AG08395 (cell line): ENCODE results near the gene JPH2.

ENCODE experiments used
- DNase-seq: peaks from one replicate; pipeline ENCODE4 v3.0.0; 2012; ENCODE audit warnings: mixed read lengths, low spot score

Gene JPH2

GRCh38 chr20:44125332-44126127 lies 61.5 kb downstream of the JPH2 start:
- no peak for DNase-seq

GRCh38 chr20:44123874-44124535 lies 63.0 kb downstream of the JPH2 start:
- DNase-seq, result no peak

- no peak for DNase-seq
These were observed 63.7 kb downstream of the JPH2 start for GRCh38 chr20:44123251-44123650.

DNA sequence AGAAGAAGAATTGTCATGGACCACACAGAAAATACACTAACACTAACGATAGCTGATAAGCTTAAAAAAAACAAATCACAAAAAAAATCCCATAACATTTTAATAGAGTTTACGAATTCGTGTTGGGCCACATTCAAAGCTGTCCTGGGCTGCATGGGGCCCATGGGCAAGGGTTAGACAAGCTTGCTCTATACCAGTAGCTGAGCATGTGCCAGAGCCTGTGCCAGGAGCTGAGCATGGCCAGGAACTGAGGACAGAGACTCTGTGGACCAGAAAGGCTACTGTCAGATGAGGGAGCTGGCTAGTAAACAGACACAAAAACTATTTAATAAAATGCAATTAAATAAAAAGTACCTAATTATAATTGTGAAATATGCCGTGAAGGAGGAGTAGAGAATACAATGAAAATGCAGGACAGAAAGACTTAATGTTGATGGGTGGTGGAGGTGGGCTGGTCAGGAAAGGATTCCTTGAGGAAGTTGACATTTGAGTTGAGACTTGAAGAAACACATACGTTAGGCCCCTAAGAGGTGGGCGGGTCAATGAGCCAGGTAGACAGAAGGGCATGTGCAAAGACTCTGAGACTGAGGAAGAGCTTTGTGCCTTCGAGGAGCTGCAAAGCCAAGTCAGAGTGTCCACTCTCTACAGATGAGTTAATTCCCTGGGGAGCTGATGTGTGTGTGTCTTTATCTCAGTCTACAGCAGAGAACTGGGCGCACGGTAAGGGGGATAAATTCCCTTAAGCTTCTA lies 66.1 kb downstream of the JPH2 start:
- DNase-seq, result no peak

DNA sequence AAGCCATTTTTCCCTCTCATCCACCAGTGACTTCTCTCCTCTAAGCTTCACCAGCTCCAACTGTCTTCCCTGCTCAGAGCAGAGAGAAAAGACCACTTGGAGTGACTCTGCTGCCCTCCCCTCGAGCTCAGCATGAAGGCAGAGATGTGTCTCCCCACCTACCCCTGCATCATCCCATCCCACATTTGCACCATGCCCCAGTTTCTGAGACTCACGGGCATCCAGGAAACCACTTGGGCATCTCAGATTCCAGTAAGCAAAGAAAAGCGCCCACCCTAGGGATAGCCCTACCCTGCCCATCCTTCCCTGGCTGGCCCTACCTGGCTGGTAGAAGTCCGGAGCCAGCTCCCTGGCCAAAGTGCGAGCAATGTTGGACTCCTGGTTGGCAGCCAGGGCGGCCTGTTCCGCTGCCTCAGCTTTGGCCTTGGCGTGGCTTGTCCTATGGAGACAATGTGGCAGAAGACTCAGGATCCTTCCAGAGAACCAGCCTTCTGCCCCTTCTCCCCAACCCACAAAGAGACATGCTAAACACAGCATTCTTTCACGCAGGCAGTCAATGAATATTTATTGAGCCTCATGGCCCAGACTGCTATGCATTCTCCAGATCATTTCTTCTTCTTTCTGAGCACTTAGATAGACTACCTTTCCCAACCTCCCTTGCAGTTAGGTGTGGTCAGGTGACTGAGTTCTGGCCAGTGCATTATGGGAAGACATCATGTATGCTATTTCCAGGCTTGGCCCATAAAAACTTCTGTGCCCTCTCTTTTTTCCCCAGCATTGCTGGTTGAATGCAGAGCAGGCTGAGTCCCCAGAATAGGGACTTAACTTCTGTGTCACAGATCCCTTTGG lies 68.6 kb downstream of the JPH2 start:
- DNase-seq, result no peak

DNA sequence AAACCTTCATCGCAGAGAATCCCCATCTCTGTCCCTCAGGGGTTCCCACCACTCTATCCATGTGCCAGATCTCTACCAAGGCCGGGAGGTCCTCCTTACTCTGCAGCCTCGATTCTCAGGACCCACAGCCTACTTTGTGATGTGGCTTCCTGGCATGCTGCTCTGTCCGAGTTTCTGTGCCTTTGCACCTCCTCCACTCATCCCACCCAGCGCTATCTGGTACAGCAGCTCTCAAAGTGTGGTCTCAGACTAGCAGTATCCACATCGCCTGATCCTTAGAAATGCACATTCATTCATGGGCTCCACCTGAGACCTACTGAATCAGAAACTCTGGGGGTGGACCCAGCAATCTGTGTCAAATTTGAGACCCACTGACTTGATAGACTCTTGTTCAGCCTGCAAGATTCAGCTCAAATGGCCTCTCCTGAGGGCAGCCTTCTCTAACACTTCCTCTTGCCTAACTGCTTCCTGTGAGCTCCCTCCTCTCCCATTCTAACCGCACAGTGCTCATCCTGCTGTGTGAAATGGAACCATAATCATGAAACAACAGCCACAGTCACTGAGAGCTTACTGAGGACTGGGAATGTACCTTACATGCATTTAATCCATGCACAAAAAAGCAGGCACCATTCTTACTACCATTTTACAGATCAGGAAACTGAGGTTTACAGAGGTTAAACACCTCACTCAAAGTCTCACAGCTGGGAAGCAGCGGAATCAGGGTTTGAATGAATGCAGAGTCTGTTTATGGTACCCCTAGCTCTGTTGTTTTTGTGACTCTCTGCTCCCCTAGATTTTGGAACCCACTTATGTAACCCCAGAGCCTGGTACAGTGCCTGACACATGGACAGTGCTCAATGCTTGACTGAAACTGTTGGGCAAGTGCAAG lies 69.4 kb downstream of the JPH2 start:
- DNase-seq, result no peak

GRCh38 chr20:44115762-44116644 lies 71.0 kb downstream of the JPH2 start:
- DNase-seq, result no peak

GRCh38 chr20:44115181-44115580 lies 71.8 kb downstream of the JPH2 start:
- no peak for DNase-seq

DNA sequence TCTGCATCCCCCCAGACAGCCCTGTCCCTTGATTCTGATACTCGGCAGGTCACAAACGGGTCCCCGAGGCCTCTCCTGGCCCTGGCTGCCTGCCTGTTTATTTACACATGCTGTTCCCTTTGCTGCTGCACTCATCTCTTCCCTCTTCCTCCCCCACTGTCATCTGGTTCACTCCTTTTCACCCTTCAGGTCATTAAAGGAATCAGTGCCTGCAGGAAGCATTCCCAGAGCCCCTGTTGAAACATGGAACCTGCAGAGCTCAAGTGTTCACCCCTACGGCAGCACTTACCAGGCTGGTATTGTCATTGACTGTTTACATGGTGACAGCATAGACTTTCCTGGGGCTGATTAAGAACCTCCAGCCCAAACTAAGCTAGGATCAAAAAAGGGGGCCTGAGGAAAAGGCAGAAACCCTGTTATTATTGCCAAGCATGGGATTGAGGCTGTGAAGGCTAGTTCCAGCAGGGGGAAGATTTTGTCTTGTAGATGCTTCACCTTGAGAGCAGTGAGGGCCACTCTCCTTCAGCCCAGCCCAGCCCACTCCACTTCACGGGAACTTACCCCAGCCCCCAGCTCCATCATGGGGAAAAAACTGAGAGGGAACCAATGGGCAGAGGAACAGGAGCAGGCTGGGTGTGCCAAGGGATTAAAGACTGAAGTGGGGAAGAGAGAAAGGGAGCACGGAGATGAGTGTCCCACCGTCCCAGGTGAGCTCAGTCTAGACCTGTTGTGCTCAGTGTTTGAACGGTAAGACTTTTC lies 73.2 kb downstream of the JPH2 start:
- DNase-seq, result no peak

DNA sequence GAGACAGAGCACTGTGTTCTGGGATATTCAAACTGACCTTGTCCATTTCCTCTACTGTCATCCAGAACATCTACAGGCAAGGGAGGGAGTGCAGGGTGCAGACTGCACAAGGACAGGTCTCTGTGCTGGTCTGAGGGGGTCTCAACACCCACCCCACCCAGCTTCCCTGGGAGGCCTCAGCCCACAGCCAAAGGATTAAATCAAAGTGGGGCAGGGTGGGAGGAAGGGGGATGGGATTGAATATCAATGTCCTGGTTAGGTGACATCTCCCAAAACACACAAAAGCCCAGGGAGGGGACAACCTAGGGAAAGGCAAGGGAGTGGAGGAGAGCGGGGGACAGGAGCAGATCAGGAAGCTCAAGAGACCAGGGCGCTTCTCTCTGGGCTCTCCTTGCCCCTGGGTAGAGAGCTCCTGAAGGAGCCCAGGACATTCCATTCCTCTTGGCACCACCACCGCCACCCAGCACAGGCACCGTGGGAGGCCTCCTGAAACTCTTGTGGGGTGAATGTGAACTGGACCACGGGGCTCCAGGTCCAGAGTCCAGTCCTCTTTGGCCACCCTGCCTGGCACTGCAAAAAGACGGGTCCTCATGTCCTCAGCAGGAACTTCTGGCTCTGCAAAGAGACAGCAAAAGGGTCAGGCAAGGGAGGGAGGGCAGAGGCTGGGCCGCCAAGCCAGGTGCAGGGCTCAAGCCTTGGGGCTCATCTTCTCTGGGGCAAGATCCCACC lies 73.9 kb downstream of the JPH2 start:
- DNase-seq, result no peak

GRCh38 chr20:44112456-44112855 lies 74.5 kb downstream of the JPH2 start:
- DNase-seq, result no peak

GRCh38 chr20:44111712-44112335 lies 75.2 kb downstream of the JPH2 start:
- DNase-seq, result peak; percentile 50

DNA sequence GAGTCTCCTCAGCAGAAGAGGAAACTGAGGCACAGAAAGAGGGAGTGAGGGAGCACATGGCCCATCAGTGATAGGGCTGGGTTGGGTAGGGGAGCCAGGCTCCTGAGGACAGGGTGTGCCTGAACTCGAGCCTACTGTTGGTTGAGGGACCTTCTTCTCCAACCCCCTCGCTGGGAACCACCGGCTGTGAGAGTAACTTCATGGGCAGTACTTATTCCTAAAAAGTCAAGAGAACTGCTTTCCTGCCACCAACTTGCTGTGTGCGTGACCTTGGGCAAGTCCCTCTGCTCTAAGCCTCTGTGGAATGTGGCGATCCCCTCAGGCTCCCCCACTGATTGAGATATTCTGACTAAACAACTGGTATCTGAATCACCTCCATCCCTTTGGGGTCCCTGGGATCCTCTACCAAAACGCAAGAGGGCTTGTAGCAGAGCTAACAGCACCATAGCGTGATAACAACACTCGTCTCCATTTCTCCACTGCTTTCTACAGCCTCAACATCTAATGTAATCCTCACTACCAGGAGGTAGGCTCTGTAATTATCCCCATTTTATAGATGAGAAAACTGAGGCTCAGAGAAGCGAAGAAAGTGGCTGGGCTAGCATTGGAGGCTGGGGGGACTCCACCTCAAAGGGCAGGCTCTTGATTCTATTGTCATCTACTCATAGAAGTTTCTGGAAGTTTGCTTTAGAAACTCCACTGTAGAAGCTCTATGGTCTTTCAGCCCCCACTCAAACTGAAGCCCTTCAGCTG lies 76.0 kb downstream of the JPH2 start:
- DNase-seq, result no peak

GRCh38 chr20:44109951-44110361 lies 77.0 kb downstream of the JPH2 start:
- no peak for DNase-seq

DNA sequence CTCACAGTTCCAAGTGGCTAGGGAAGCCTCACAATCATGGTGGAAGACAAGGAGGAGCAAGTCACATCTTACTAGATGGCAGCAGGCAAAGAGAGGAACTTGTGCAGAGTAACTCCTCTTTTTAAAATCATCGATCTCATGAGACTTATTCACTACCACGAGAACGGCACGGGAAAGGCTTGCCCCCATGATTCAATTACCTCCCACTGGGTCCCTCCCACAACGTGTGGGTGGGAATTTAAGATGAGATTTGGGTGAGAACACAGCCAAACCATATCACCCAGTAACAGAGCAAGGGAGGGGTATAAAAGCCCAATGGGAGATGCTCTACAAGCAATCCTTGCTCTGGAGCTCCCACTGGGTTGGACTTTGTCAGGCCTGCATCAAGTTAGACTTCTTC lies 80.4 kb downstream of the JPH2 start:
- DNase-seq, result no peak

GRCh38 chr20:44104798-44105517 lies 82.0 kb downstream of the JPH2 start:
- DNase-seq, result peak; percentile 40

DNA sequence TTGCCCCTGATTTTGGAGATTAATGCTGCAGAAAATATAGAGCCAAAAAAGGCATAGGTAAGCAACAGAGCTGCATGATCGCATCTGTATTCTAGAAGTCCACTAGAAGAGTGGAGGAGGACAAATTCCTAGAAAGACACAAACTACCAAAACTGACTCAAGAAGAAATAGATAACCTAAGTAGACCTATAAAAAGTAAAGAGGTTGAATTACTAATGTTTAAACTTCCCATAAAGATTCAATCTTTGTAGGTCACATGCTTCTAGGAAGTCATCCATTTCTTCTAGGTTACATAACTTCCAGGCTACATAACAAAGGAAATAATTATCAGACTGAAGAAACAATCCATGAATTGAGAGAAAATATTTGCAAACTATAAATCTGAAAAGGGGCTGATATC lies 84.4 kb downstream of the JPH2 start:
- DNase-seq, result no peak
